Measurements from ENCODE around the gene POLR2A. TPM values are rescaled to one million over a fixed set of nuclear protein-coding genes. Genes with fewer than 3 reads are reported as not detected.

The POLR2A gene
- total RNA-seq, 1 experiment from 2014 or later: 341 TPM

DNA sequence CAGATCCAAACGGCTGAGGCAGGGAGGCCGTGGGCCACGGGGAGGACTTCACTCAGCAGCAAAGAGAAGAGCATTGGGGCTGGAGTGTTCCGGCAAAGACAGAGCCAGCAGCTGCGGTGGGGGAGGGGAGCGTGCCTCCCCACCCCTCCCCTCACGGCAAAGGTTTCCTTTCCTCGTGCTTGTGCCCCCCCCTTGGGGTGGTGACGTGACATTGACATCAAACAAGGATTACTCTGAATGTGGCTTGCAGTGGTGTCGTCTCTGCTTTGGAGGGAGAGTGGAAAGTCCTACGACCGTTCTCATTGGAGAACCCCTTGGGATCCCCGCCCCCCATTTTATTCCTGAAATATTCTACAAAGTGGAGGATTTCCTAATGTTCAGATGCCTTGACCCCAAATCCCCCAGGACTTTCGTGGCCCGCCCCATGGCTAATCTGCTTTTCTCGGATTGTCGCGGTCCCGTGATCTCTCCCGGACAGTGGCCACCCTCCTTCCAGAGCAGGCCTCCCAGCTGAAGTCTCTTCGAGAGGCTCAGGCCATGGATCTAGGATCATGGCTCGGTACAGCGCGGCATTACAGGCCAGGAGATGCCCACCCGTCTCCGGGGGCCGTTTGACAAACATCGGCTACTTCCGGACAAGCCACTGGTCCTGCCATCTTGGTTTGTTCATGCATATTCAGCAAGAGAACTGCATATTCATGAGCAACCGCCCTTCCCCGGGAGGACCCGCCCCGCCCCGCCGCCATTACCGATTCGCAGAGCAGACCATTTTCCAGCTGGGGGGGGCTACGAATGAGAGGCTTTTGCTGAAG is 705 bp upstream of the POLR2A start:
- TSS peak; percentile 86 for BruUV-seq (replicated peaks)
- Histone ChIP-seq H3K4me3 (ENCODE audit: low read depth, low read length, poor library complexity, severe bottlenecking) (peak overlapping the region; percentile 91), H3K4me1 (ENCODE audit: insufficient read depth, low read length, poor library complexity, severe bottlenecking) (peaks cover 40% of the 10 kb centered on the region), H3K27ac (ENCODE audit: low read depth, low read length, poor library complexity, severe bottlenecking) (peak overlapping the region; percentile 100), H3K9me3 (ENCODE audit: low read depth, low read length, poor library complexity, severe bottlenecking) (no peaks in the 10 kb centered on the region), H3K27me3 (replicated peaks; ENCODE audit: insufficient read depth, low read depth, low read length, poor library complexity) (no peaks in the 10 kb centered on the region), H3K36me3 (ENCODE audit: insufficient read depth, low read length, poor library complexity, severe bottlenecking) (no peaks in the 10 kb centered on the region)
- intact Hi-C loops (cut with micrococcal nuclease; ENCODE audit: unreplicated experiment): loop anchor here (1.0 to 10.0 kb wide), 3 partner anchors 43 to 129 kb away; partner anchors contain the start of genes KCTD11, TMEM102 and TMEM95
- ChIA-PET CTCF (interaction anchor here (0.6 kb wide), 1 partner anchor 127 kb away, joined by 3 read pairs; no protein-coding TSS in a partner anchor), POLR2A (ENCODE audit: low non-redundant PET) (interaction anchor here (0.6 to 0.7 kb wide), 5 partner anchors 16 to 688 kb away, joined by 3 to 9 read pairs (median 4); partner anchors contain the start of gene CTDNEP1)
- peak; percentile 93 for DNase-seq (ENCODE audit: low spot score)
- TF ChIP-seq CTCF (conservative IDR thresholded peaks at IDR 0.05; ENCODE audit: low read depth, low read length) (no peak), EZH2 (IDR thresholded peaks at IDR 0.05; ENCODE audit: borderline replicate concordance, low read depth, low read length, poor library complexity, severe bottlenecking) (no peak)

DNA sequence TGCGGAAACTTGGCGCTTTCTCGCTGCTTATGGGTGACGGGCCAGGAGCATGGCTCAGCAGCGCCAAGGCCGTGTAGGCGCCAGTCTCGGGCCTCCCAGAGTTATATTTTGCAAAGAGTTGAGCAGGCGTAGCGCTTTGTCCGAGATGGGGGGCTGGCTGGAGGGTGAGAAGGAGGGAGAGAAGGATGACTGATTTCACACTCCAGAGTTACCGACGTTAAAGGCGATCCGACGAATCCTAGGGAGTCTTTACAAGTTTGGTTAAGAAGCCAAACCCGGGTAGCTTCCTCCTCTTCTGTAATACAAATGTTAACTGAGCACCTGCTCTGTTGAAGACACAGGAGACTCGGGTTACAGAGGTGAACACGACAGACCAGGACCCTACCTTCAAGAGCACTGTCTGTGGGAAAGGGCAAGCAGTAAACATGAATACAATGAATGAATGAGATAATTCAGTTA is 782 bp downstream of the POLR2A start:
- H3K27me3 ChIP-seq (replicated peaks; ENCODE audit: insufficient read depth, low read depth, low read length, poor library complexity): no peaks in the 10 kb centered on the region
- ChIA-PET CTCF (no interaction called here), POLR2A (ENCODE audit: low non-redundant PET) (interaction anchor here (0.6 to 0.7 kb wide), 4 partner anchors 44 to 787 kb away, joined by 3 to 12 read pairs (median 4); no protein-coding TSS in a partner anchor)
- H3K4me3 ChIP-seq (ENCODE audit: low read depth, low read length, poor library complexity, severe bottlenecking): peak overlapping the region; percentile 91
- TF ChIP-seq CTCF (conservative IDR thresholded peaks at IDR 0.05; ENCODE audit: low read depth, low read length) (no peak), EZH2 (IDR thresholded peaks at IDR 0.05; ENCODE audit: borderline replicate concordance, low read depth, low read length, poor library complexity, severe bottlenecking) (no peak)
- no peaks in the 10 kb centered on the region for H3K9me3 ChIP-seq (ENCODE audit: low read depth, low read length, poor library complexity, severe bottlenecking)
- H3K36me3 ChIP-seq (ENCODE audit: insufficient read depth, low read length, poor library complexity, severe bottlenecking): no peaks in the 10 kb centered on the region
- no peak for DNase-seq (ENCODE audit: low spot score)
- peak overlapping the region; percentile 100 for H3K27ac ChIP-seq (ENCODE audit: low read depth, low read length, poor library complexity, severe bottlenecking)
- H3K4me1 ChIP-seq (ENCODE audit: insufficient read depth, low read length, poor library complexity, severe bottlenecking): peaks cover 36% of the 10 kb centered on the region
- BruUV-seq (replicated peaks): TSS peak; percentile 42
- intact Hi-C loops (cut with micrococcal nuclease; ENCODE audit: unreplicated experiment): loop anchor here (1.0 to 10.0 kb wide), 2 partner anchors 45 to 130 kb away; partner anchors contain the start of genes KCTD11 and TMEM95

GRCh38 chr17:7486181-7486580 is 2.0 kb downstream of the POLR2A start:
- ChIA-PET POLR2A (ENCODE audit: low non-redundant PET) (interaction anchor here (0.7 kb wide), 2 partner anchors 8 to 74 kb away, joined by 3 read pairs; no protein-coding TSS in a partner anchor), CTCF (interaction anchor here (0.7 kb wide), 1 partner anchor 82 kb away, joined by 3 read pairs; no protein-coding TSS in a partner anchor)
- Histone ChIP-seq H3K27ac (ENCODE audit: low read depth, low read length, poor library complexity, severe bottlenecking) (peak overlapping the region; percentile 27), H3K4me3 (ENCODE audit: low read depth, low read length, poor library complexity, severe bottlenecking) (peak overlapping the region; percentile 91), H3K9me3 (ENCODE audit: low read depth, low read length, poor library complexity, severe bottlenecking) (no peaks in the 10 kb centered on the region), H3K4me1 (ENCODE audit: insufficient read depth, low read length, poor library complexity, severe bottlenecking) (peaks cover 30% of the 10 kb centered on the region), H3K27me3 (replicated peaks; ENCODE audit: insufficient read depth, low read depth, low read length, poor library complexity) (no peaks in the 10 kb centered on the region), H3K36me3 (ENCODE audit: insufficient read depth, low read length, poor library complexity, severe bottlenecking) (peaks cover 1% of the 10 kb centered on the region)
- no TSS peak for BruUV-seq (replicated peaks)
- TF ChIP-seq CTCF (conservative IDR thresholded peaks at IDR 0.05; ENCODE audit: low read depth, low read length): no peak
- TF ChIP-seq EZH2 (IDR thresholded peaks at IDR 0.05; ENCODE audit: borderline replicate concordance, low read depth, low read length, poor library complexity, severe bottlenecking): no peak
- intact Hi-C loops (cut with micrococcal nuclease; ENCODE audit: unreplicated experiment): loop anchor here (10.0 kb wide), 1 partner anchor 131 kb away; the partner anchor contains the start of genes KCTD11 and TMEM95
- DNase-seq (ENCODE audit: low spot score): no peak

All from A673 (cell line).